ENCODE measurements around the gene GYS1. TPM values are rescaled to one million over a fixed set of nuclear protein-coding genes. Genes with fewer than 3 reads are reported as not detected.

The GYS1 gene
- total and polyA plus RNA-seq, 4 donors: 2.6 to 8.7 (median 6.3) TPM

GRCh38 chr19:48961673-48962028 lies 31.5 kb downstream of the GYS1 start:
- TF ChIP-seq RAD21 (IDR thresholded peaks at IDR 0.05) (no peak), TAF1 (conservative IDR thresholded peaks at IDR 0.05) (no peak), YY1 (IDR thresholded peaks at IDR 0.05) (no peak), HNF4G (IDR thresholded peaks at IDR 0.05) (no peak)
- TF ChIP-seq, protein P1, sequence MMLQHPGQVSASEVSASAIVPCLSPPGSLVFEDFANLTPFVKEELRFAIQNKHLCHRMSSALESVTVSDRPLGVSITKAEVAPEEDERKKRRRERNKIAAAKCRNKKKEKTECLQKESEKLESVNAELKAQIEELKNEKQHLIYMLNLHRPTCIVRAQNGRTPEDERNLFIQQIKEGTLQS (IDR thresholded peaks at IDR 0.05): no peak

DNA sequence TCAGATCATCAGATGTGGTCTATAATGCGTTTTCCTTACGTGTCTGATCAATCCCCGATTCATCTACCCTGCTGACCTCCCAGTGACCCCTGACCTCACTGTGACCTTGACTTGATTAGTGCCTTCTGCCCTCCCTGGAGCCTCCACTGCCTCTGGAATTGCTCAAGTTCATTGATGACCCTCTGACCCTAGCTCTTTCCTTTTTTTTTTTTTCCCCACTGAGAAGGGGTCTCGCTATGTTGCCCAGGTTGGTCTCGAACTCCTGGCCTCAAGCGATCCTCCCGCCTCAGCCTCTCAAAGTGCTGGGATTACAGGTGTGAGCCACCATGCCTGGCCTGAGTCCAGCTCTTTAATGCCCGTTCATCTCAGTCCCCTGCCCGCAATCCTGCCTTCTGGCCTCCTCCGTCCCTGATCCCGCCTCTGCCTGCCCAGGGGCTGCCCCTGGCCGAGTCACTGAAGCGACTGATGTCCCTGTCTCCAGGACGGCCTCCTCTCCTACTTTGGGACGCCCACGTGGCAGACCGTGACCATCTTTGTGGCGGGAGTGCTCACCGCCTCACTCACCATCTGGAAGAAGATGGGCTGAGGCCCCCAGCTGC lies 32.0 kb downstream of the GYS1 start:
- H3K27ac ChIP-seq (ENCODE audit: low read depth in 1 of 2, low read length in 2 of 2): peak overlapping the region; percentile 90 to 96
- H3K9me3 ChIP-seq (ENCODE audit: control insufficient read depth in 4 of 4, low read length in 3 of 4): no peaks in the 10 kb centered on the region
- peaks cover 2 to 20% (median 13%) of the 10 kb centered on the region in 4 donors for H3K4me1 ChIP-seq (ENCODE audit: control insufficient read depth in 4 of 4, insufficient read depth in 4 of 4, low read length in 3 of 4)
- no peak overlapping the region for H3K9ac ChIP-seq (ENCODE audit: low read depth in 1 of 2, low read length in 2 of 2)
- DNase-seq (ENCODE audit: low spot score): no peak
- H3K36me3 ChIP-seq (ENCODE audit: control insufficient read depth in 4 of 4, insufficient read depth in 3 of 4, low read depth in 1 of 4, low read length in 3 of 4): peaks cover 0 to 2% (median 0%) of the 10 kb centered on the region in 4 donors
- WGBS: 80% methylated on average over 19 of the region's 19 CpGs
- H3K4me3 ChIP-seq (ENCODE audit: low read depth in 1 of 3, low read length in 3 of 3): no peak overlapping the region
- TF ChIP-seq FOXA2 (IDR thresholded peaks at IDR 0.05) (no peak), NR2F2 (IDR thresholded peaks at IDR 0.05) (peak; percentile 87), HNF4A (conservative IDR thresholded peaks at IDR 0.05) (peak; percentile 26 to 48), SP1 (IDR thresholded peaks at IDR 0.05) (no peak), EGR1 (IDR thresholded peaks at IDR 0.05; ENCODE audit: low read depth in 2 of 2) (no peak), RXRA (IDR thresholded peaks at IDR 0.05) (peak; percentile 74 to 87)
- no peaks in the 10 kb centered on the region for H3K27me3 ChIP-seq (ENCODE audit: control insufficient read depth in 4 of 4, insufficient read depth in 4 of 4, low read length in 3 of 4)

More at GRCh38 chr19:48961673-48962028, 31.5 kb downstream of the GYS1 start:
- Histone ChIP-seq H3K27ac (ENCODE audit: low read depth in 1 of 2, low read length in 2 of 2) (peak overlapping the region; percentile 90 to 96), H3K9me3 (ENCODE audit: control insufficient read depth in 4 of 4, low read length in 3 of 4) (no peaks in the 10 kb centered on the region), H3K9ac (ENCODE audit: low read depth in 1 of 2, low read length in 2 of 2) (no peak overlapping the region), H3K36me3 (ENCODE audit: control insufficient read depth in 4 of 4, insufficient read depth in 3 of 4, low read depth in 1 of 4, low read length in 3 of 4) (peaks cover 0 to 5% (median under 1%) of the 10 kb centered on the region in 4 donors), H3K27me3 (ENCODE audit: control insufficient read depth in 4 of 4, insufficient read depth in 4 of 4, low read length in 3 of 4) (no peaks in the 10 kb centered on the region), H3K4me3 (ENCODE audit: low read depth in 1 of 3, low read length in 3 of 3) (no peak overlapping the region), H3K4me1 (ENCODE audit: control insufficient read depth in 4 of 4, insufficient read depth in 4 of 4, low read length in 3 of 4) (peaks cover 5 to 25% (median 15%) of the 10 kb centered on the region in 4 donors)
- DNase-seq (ENCODE audit: low spot score): no peak
- WGBS: 93% methylated on average over 12 of the region's 12 CpGs

- Histone ChIP-seq H3K27me3 (ENCODE audit: control insufficient read depth in 4 of 4, insufficient read depth in 4 of 4, low read length in 3 of 4) (no peaks in the 10 kb centered on the region), H3K4me3 (ENCODE audit: low read depth in 1 of 3, low read length in 3 of 3) (no peak overlapping the region), H3K4me1 (ENCODE audit: control insufficient read depth in 4 of 4, insufficient read depth in 4 of 4, low read length in 3 of 4) (peaks cover 11 to 31% (median 19%) of the 10 kb centered on the region in 4 donors), H3K9ac (ENCODE audit: low read depth in 1 of 2, low read length in 2 of 2) (no peak overlapping the region), H3K36me3 (ENCODE audit: control insufficient read depth in 4 of 4, insufficient read depth in 3 of 4, low read depth in 1 of 4, low read length in 3 of 4) (no peaks in the 10 kb centered on the region), H3K9me3 (ENCODE audit: control insufficient read depth in 4 of 4, low read length in 3 of 4) (no peaks in the 10 kb centered on the region), H3K27ac (ENCODE audit: low read depth in 1 of 2, low read length in 2 of 2) (no peak overlapping the region)
- DNase-seq (ENCODE audit: low spot score): no peak
- TF ChIP-seq RAD21 (IDR thresholded peaks at IDR 0.05): no peak
- TF ChIP-seq YY1 (IDR thresholded peaks at IDR 0.05): peak; percentile 39
- 85% methylated on average over 16 of the region's 16 CpGs for WGBS
These were observed 33.5 kb downstream of the GYS1 start for GRCh38 chr19:48959341-48960239.

- H3K4me1 ChIP-seq (ENCODE audit: control insufficient read depth in 4 of 4, insufficient read depth in 4 of 4, low read length in 3 of 4): peaks cover 10 to 28% (median 19%) of the 10 kb centered on the region in 4 donors
- H3K27me3 ChIP-seq (ENCODE audit: control insufficient read depth in 4 of 4, insufficient read depth in 4 of 4, low read length in 3 of 4): no peaks in the 10 kb centered on the region
- H3K27ac ChIP-seq (ENCODE audit: low read depth in 1 of 2, low read length in 2 of 2): no peak overlapping the region
- no peak overlapping the region for H3K4me3 ChIP-seq (ENCODE audit: low read depth in 1 of 3, low read length in 3 of 3)
- H3K9me3 ChIP-seq (ENCODE audit: control insufficient read depth in 4 of 4, low read length in 3 of 4): no peaks in the 10 kb centered on the region
- DNase-seq (ENCODE audit: low spot score): no peak
- no peak overlapping the region for H3K9ac ChIP-seq (ENCODE audit: low read depth in 1 of 2, low read length in 2 of 2)
- H3K36me3 ChIP-seq (ENCODE audit: control insufficient read depth in 4 of 4, insufficient read depth in 3 of 4, low read depth in 1 of 4, low read length in 3 of 4): no peaks in the 10 kb centered on the region
- 98% methylated on average over 8 of the region's 8 CpGs for WGBS
- TF ChIP-seq ZBTB33 (IDR thresholded peaks at IDR 0.05) (no peak), YY1 (IDR thresholded peaks at IDR 0.05) (no peak), CTCF (IDR thresholded peaks at IDR 0.05; ENCODE audit: low read depth, low read length, missing input control) (no peak), REST (IDR thresholded peaks at IDR 0.05) (no peak)
These were observed 35.1 kb downstream of the GYS1 start for GRCh38 chr19:48958006-48958405.

Data from liver (tissue), 9 donors.